A673 (cell line): ENCODE measurements around the gene BACH2. TPM values are rescaled to one million over a fixed set of nuclear protein-coding genes. Genes with fewer than 3 reads are reported as not detected.

Experiments used
- BruUV-seq: library from RNA; stranded (reverse); fragments of 400-500 nt; replicated peaks from 2 replicates; lab custom pipeline; 2021; lab: Mats Ljungman, UMichigan
- CTCF ChIA-PET: fragments of 300-600 bp; sonication (Branson Sonifier 250); formaldehyde crosslinking; loops from one replicate; lab custom pipeline; 2022; ENCODE audit warnings: antibody characterized with exemption; lab: Charles Lee
- POLR2A ChIA-PET: fragments of 300-600 bp; sonication (Branson Sonifier 250); formaldehyde crosslinking; loops from one replicate; lab custom pipeline; 2022; ENCODE audit warnings: antibody characterized with exemption; ENCODE audit not compliant: low non-redundant PET; lab: Charles Lee
- DNase-seq: peaks from one replicate; pipeline ENCODE4 v3.0.0-alpha.2; 2015; ENCODE audit warnings: low spot score
- H3K27ac ChIP-seq: fragments of 200-600 bp; sonication (generic); 2 replicates; pipeline ENCODE4 v1.5.1; 2016; ENCODE audit warnings: mixed run types, low read depth, mild to moderate bottlenecking, mixed read lengths, antibody characterized with exemption, low read length; ENCODE audit not compliant: poor library complexity, severe bottlenecking
- H3K27me3 ChIP-seq: fragments of 200-600 bp; sonication (generic); replicated peaks from 2 replicates; pipeline ENCODE4 v1.6.1; 2017; ENCODE audit warnings: mixed run types, low read depth, mild to moderate bottlenecking, mixed read lengths, antibody characterized with exemption, low read length; ENCODE audit not compliant: insufficient read depth, poor library complexity
- H3K36me3 ChIP-seq: fragments of 200-600 bp; sonication (generic); 2 replicates; pipeline ENCODE4 v1.6.1; 2016; ENCODE audit warnings: mixed run types, mild to moderate bottlenecking, mixed read lengths, antibody characterized with exemption, low read length; ENCODE audit not compliant: insufficient read depth, poor library complexity, severe bottlenecking
- H3K4me1 ChIP-seq: fragments of 200-600 bp; sonication (generic); 2 replicates; pipeline ENCODE4 v1.6.1; 2017; ENCODE audit warnings: mixed run types, mild to moderate bottlenecking, mixed read lengths, antibody characterized with exemption, low read length; ENCODE audit not compliant: insufficient read depth, poor library complexity, severe bottlenecking
- H3K4me3 ChIP-seq: fragments of 200-600 bp; sonication (generic); 2 replicates; pipeline ENCODE4 v1.5.1; 2016; ENCODE audit warnings: low read depth, mixed run types, mild to moderate bottlenecking, mixed read lengths, low read length; ENCODE audit not compliant: poor library complexity, severe bottlenecking
- H3K9me3 ChIP-seq: fragments of 200-600 bp; sonication (generic); 2 replicates; pipeline ENCODE4 v1.6.1; 2016; ENCODE audit warnings: mixed run types, low read depth, mild to moderate bottlenecking, mixed read lengths, antibody characterized with exemption, low read length; ENCODE audit not compliant: poor library complexity, severe bottlenecking
- EZH2 ChIP-seq: fragments of 200-600 bp; sonication (generic); IDR thresholded peaks from 2 replicates; pipeline ENCODE4 v1.6.1; 2017; ENCODE audit warnings: borderline replicate concordance, low read depth, mild to moderate bottlenecking, mixed read lengths, antibody characterized with exemption, low read length; ENCODE audit not compliant: poor library complexity, severe bottlenecking
- intact Hi-C: fragments of 100-400 bp; cut with micrococcal nuclease; formaldehyde crosslinking; loops from one replicate; pipeline ENCODE4 v1.10.0; 2022; ENCODE audit not compliant: unreplicated experiment
- total RNA-seq: library from RNA; stranded (reverse); gene quantifications from 2 replicates; pipeline ENCODE4 v1.2.3, GENCODE V29; 2021
- TF ChIP-seq, protein P1 (sequence below): fragments of 300-800, 200-600 bp; sonication (generic); conservative IDR thresholded peaks from 2 replicates; pipeline ENCODE4 v1.5.1; 2017; ENCODE audit warnings: low read depth, mild to moderate bottlenecking, antibody characterized with exemption, low read length, moderate library complexity, mixed read lengths

Gene BACH2
- total RNA-seq, 1 experiment from 2014 or later: 0.37 TPM

DNA sequence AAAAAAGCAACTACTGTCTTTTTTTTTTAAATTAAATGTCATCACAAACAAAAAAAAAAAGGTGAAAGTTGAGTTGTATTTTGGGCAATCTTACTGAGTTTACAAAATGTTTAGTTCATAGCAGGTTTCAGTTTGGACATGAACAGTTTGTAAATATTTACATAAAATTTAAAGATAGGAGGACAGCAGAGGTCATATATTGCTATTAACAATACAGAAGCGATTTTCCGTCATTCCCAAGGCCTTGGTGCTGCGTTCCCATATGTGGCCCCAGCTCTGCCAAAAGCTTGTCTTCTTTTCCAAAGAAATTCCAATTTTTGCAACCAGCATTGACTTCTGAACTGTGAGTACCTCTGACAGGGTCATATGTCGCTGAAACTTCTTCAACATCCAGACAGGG is 5.1 kb downstream of the BACH2 start:
- Histone ChIP-seq H3K4me1 (peaks cover 13% of the 10 kb centered on the region), H3K27me3 (peaks cover 50% of the 10 kb centered on the region), H3K36me3 (no peaks in the 10 kb centered on the region), H3K9me3 (peaks cover 5% of the 10 kb centered on the region), H3K4me3 (no peak overlapping the region), H3K27ac (no peak overlapping the region)
- BruUV-seq: no TSS peak
- ChIA-PET CTCF (no interaction called here), POLR2A (no interaction called here)
- TF ChIP-seq EZH2: no peak
- TF ChIP-seq, protein P1, sequence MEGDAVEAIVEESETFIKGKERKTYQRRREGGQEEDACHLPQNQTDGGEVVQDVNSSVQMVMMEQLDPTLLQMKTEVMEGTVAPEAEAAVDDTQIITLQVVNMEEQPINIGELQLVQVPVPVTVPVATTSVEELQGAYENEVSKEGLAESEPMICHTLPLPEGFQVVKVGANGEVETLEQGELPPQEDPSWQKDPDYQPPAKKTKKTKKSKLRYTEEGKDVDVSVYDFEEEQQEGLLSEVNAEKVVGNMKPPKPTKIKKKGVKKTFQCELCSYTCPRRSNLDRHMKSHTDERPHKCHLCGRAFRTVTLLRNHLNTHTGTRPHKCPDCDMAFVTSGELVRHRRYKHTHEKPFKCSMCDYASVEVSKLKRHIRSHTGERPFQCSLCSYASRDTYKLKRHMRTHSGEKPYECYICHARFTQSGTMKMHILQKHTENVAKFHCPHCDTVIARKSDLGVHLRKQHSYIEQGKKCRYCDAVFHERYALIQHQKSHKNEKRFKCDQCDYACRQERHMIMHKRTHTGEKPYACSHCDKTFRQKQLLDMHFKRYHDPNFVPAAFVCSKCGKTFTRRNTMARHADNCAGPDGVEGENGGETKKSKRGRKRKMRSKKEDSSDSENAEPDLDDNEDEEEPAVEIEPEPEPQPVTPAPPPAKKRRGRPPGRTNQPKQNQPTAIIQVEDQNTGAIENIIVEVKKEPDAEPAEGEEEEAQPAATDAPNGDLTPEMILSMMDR: no peak
- no peak for DNase-seq
- intact Hi-C loops: loop anchor here (5.0 to 10.0 kb wide), 2 partner anchors 319 to 347 kb away; no protein-coding TSS in a partner anchor

DNA sequence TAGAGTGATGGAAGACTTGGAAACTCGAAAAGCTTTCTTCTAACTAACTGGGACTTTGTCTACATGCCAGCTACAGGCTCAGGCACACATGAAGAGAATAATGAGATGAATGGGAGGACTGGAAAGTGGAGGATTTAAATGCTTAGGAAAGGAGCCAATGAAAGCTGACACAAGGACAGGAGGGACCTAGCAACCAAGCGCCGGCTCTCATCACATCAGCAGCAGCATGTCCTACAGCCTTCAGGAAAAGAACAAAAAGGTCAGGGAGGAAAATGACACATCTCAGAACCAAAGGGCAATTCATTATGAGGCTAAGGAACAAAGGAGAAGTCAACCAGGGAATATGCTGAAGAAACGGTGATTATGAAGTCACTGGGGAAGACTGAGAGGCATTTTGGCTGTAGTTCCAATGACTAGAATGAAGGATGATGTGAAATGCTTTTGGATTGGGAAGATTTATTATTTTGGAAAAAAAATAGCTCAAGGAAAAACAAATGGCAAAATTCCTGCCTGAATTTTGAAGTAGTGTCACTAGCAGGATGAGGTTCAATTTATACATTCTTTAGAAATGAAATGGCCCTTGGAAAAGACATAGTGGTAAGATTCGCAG is 5.7 kb downstream of the BACH2 start:
- no peak for DNase-seq
- BruUV-seq: no TSS peak
- Histone ChIP-seq H3K36me3 (no peaks in the 10 kb centered on the region), H3K27me3 (peaks cover 49% of the 10 kb centered on the region), H3K4me3 (no peak overlapping the region), H3K9me3 (peaks cover 5% of the 10 kb centered on the region), H3K4me1 (peaks cover 13% of the 10 kb centered on the region), H3K27ac (no peak overlapping the region)
- intact Hi-C loops: loop anchor here (5.0 to 10.0 kb wide), 2 partner anchors 319 to 346 kb away; no protein-coding TSS in a partner anchor
- POLR2A ChIA-PET: no interaction called here
- TF ChIP-seq, protein P1: no peak
- TF ChIP-seq EZH2: no peak
- CTCF ChIA-PET: no interaction called here

DNA sequence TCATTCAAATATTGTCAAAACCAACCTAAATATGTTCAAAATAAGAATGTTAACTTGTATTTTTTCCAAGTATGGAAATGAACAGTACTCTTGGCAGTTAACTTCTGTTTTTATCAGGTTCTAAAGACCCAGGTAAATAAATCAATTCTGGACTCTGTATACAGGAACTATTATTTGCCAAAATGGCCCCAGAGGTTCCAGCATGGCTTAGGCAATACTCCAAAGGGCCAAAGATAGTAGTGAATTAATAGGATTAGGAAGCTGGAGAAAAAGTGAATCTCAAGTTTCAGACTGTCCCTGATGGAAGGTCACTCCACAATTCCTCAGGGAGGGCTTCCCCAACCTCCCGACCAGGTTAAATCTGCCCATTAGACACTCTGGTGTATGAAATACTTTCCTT is 6.7 kb downstream of the BACH2 start:
- Histone ChIP-seq H3K27ac (no peak overlapping the region), H3K9me3 (peaks cover 5% of the 10 kb centered on the region), H3K36me3 (no peaks in the 10 kb centered on the region), H3K4me1 (peaks cover 9% of the 10 kb centered on the region), H3K4me3 (no peak overlapping the region), H3K27me3 (peaks cover 39% of the 10 kb centered on the region)
- no peak for DNase-seq
- ChIA-PET CTCF (no interaction called here), POLR2A (no interaction called here)
- no peak for TF ChIP-seq EZH2
- TF ChIP-seq, protein P1: no peak
- no TSS peak for BruUV-seq
- intact Hi-C loops: loop anchor here (5.0 to 10.0 kb wide), 3 partner anchors 102 to 345 kb away; no protein-coding TSS in a partner anchor
